Ishikawa (cell line): ENCODE data around the gene TMEM272.

ENCODE experiments used
- EP300 ChIP-seq: IDR thresholded peaks from 2 replicates; pipeline ENCODE4 v1.6.1; 2012; ENCODE audit warnings: borderline replicate concordance
- FOXM1 ChIP-seq: IDR thresholded peaks from 2 replicates; pipeline ENCODE4 v1.6.1; 2012; ENCODE audit warnings: low read depth, borderline replicate concordance
- RAD21 ChIP-seq: IDR thresholded peaks from 2 replicates; pipeline ENCODE4 v1.6.1; 2012; ENCODE audit warnings: low read depth
- TCF12 ChIP-seq: IDR thresholded peaks from 2 replicates; pipeline ENCODE4 v1.6.1; 2012; ENCODE audit warnings: low read depth
- TEAD4 ChIP-seq: IDR thresholded peaks from 2 replicates; pipeline ENCODE4 v1.6.1; 2012
- YY1 ChIP-seq: IDR thresholded peaks from 2 replicates; pipeline ENCODE4 v1.6.1; 2012; ENCODE audit warnings: low read depth

DNA sequence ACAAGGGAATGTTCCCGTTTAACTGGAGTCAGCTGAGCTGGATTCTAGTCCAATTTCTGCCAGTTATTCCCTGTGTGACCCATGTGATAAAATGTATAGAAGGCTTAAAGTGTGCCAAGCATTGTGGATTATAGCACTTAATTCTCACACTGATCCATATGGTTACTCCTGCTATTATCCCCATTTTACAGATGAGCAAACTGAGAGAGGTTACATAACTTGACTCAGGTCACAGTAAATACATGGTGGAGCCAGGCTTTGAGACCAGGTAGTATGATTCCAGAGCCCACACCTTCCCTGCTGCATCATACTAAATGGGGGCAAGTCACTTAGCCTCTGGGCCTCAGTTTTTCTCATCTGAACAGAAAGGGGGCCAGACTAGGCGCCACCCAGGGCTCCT, 39.1 kb downstream of the TMEM272 start:
- TF ChIP-seq TEAD4 (no peak), RAD21 (no peak), FOXM1 (no peak), TCF12 (no peak), YY1 (no peak), EP300 (no peak)
